ENCODE data around the gene SNX32.

The SNX32 gene

DNA sequence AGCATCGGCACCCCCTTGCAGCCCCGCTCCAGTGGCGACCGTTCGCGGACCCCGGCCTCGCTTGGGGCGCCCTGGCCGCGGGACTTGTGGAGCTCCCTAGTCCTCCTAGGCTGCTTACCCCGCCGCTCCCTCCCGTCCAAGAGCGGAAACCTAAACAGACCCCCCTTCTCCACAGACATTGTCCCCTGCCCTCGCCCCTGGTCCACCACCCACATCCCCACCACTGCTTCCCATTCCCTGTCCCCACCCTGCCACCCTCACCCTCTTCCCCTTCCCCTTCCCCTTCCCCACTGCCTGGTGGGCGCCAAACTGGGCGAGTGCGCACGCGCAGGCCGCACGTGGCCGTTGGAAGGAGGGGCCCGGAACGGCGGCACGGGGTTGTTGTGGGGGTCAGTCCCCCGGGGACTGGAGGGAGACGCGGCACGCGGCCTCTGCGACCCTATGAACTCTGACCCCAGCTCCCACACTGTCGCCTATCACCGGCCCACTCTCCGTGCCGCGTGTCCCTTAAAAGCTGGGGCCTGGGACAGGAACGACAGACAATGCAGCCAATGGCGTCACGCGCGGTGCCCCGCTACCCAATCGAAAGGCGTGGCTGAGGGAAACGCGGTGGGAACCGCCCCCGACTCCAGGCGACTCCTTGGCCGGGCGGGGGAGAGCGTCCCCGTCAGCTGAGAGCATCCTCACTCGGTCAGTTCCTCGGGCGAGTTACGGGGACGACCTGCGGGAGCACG is at the start of gene SNX32:
SNX32 (plus strand) TSS at position 667 of the 734 bp plus-strand sequence. CDS start 103 bp downstream, outside the sequence.
- DNase-seq, result peak; percentile 95 to 96 (median 95)

DNA sequence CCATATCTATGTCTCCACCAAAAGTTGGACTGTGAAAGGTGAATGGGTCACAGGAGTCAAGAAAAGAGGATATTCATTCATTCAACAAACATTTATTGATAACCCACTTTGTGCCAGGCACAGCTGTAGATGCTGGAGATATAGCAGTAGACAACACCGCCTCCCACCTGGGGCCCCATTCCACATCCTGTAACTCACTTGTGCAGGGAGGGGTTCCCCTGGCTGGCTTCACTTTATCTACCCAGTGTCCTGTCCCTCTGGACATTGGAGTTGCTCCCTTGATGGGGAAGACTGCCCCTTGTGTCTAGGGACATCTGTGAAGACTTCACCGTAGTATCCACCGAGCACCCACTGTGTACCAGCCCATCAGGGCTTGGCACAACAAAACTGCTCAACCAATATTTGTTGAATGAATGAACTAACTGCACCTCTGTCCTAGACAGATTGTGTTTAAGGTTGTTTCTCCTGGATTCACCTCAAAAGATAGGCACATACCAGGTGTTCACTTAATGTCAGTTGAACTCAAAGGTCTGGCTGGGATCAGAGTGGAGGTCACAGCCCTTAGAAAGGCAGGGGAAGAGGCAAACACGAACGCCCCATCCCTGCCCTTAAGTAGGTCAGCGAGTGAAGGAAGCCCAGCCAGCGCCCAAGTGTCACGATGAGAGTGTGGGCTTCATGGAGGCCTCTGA is 48.3 kb upstream of the SNX32 start:
- DNase-seq, result no peak

- DNase-seq, result no peak
These were observed 47.6 kb upstream of the SNX32 start for GRCh38 chr11:65786008-65786785.

- DNase-seq, result peak in 2 of 3 experiments; percentile 67 to 85
These were observed 46.8 kb upstream of the SNX32 start, which contains the start of gene OVOL1 for GRCh38 chr11:65786786-65787636. Gene OVOL1 (plus strand): TSS chr11:65787063. CDS start chr11:65787374, 311 bp downstream.

DNA sequence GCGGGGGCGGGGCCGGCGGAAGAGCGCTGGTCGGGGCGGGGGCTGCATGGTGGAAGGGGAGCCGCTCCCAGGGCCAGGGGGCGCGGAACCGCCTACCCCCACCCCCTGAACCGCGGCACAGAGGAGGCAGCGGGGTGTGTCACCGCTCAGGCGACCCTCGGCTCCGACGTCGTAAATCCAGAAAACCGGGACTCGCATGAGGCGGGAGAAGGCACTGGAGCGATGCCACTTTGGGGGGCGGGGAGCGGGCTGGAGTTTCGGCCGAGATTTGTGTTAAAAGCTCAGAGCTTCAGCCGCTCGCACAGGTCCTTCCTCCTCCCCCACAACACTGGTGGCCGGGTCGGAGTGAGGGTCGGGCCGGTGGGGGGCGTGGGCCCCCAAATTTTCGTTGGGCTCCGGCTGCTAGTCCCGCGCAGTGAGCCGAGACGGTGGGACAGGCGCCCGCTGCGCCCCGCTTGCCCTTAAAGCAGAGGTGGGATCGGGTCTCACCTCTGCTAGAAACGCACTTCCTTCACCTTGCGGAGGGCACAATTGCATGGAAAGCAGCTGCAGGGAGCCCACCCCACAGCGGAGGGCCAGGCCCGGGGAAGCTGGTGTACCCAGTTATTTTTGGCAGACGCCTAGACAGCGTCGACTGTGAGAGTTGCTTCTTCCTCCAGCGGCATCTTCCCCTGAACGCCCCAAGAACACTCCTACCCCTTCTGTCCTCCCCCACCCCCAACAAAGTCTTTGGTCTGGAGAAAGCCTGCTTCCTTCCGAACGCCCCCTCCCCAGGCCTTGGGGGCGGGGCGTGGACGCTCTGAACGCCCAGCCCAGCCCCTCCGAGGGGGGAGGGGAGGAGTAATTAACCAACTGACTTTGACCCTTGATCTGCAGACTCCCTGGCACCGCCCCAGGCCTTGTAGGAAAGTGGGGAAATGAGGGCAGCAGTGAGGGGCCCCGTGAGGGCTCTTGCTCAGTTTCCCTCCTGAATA is 45.8 kb upstream of the SNX32 start:
- DNase-seq, result peak in 2 of 3 experiments; percentile 25 to 48

DNA sequence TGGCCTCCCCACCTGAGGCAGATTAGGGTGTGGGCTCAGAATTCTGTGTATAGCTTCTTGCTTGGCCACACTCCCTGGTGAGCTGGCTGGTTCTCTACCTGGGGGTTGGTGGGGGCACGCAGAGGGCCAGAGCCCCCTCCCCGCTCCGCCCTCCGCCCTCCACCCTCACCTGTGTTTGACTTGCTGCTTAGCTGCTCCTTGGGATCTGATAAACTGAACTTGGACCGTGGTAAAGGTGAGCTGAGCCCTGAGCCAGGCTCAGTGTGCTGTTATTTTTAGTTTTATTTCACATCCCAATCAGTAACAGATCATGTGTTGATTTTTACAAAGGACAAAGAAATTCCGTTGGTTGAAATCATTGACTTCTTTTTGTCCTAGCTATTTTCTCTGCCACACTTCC is 44.9 kb upstream of the SNX32 start:
- DNase-seq, result no peak

DNA sequence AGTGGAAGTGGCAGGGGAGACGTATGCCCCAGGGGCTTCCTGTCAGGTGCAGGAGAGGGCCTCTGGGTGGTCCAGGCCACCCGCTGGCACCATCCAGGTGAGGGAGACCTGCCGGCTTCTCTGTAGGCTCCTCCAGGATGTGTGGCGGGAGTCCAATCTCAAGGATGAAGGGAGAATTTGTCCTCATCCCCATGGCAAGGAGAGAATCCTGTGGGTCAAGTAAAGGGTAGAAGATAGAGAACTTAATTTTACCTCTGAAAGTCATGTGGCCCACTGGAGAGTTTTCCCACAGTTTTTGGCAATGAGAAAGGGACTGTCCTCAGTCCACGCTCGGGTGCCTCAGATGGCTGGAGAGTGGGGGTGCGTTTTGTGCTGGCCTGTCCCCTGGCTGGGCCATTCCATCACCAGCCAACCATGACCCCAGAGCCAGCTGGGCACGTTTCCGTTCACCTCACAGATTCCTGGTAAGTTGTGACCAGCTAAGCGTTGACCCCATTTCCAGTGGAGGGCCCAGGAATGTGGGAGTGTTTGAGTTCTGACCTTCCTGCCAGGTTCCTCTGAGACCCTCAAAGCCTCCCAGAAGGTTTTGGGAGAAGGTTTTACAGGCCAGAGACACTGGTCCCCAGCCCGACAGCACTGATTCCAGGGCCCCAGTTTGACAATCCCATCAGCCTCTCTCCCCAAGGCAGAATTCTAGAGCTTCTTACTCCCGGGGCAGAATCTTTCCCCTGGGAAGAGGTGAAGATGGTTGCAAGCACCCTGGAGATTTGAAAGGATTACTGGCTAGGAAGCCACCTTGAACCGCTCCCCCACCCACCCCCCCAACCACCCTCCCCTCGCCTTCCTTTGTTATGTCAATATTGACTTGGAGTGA is 44.3 kb upstream of the SNX32 start:
- DNase-seq, result no peak

GRCh38 chr11:65790104-65790901 is 43.5 kb upstream of the SNX32 start:
- DNase-seq, result no peak

DNA sequence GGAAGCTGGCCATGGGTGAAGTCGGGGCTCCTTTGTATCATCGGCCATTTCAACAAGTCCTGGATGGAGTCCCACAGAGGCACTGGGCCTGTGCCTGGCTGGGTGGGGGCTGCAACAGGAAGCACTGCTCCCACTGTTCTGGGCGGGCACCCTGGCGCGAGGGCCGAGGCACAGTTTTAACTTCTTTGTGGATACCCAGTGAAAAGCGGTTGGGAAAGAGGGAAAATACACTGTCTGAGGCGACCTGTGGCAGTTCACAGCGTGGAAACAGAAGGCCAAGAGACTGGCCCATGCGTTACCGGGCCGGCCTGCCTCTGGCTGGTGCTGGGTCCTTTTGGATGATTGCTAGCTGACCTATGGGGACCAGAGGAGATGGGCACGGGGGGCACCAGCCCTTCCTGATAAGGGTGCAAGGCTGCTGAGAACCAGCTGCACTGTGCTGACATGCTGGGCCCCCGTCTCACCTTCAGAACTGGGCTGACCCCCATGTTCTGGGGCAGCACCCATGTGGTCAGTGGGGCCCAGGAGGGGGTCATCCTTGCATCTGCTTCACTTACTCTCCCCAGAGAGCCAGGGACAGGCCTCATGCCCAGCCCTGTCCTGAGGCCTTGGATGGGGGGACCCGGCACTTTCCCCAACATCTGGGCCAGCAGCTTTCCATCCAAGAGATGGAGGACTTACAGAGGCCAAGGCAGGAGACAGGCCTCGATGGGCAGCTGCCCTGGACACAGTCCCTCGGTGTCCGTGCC is 42.7 kb upstream of the SNX32 start:
- DNase-seq, result no peak

- peak in 2 of 3 experiments; percentile 73 to 87 for DNase-seq
These were observed 42.0 kb upstream of the SNX32 start for GRCh38 chr11:65791719-65792213.

DNA sequence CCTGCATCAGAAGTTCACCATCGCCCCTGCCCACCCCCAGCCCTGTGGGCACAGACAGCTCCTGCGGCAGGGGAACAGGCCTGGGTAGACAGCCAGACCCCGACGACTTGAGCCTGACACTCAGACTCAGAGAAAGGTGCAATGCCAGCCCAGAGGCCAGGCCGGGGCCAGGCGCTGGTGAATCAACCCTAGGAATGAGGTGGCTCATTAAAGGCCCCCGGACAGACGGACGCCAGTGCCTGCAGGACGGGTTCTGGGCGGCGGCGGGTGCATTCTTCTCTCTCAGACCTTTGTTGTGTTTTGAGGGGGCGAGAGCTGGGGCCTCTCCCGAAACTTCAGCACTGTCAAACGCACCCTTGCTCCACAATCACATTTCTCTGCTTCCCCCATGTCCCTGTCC is 41.3 kb upstream of the SNX32 start:
- DNase-seq, result no peak

DNA sequence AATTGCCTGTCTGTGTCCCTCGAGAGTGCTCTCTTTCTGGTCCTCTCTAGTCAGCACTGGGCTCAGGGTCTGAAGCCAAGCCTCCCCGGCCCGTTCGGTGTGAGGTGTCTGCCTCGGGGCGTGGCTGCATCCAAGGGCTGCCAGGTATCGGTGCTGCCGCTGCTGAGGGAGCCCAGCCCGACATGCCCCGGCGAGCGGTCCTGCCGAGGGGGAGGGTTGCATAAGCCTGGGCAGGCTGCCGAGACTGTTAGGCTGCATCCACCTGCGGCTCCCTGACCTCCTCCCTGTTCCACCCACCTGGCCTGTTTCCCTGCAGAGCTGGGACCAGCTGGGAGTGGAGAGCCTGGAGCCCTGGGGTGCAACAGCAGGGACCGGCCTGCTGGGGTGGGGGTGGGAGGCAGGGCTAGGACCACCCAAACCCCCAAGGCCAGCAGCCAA is 40.6 kb upstream of the SNX32 start:
- peak in 2 of 3 experiments; percentile 65 to 79 for DNase-seq

- DNase-seq, result peak in 2 of 3 experiments; percentile 65 to 75
These were observed 40.0 kb upstream of the SNX32 start for GRCh38 chr11:65793625-65794400.

- no peak for DNase-seq
These were observed 38.9 kb upstream of the SNX32 start for GRCh38 chr11:65794570-65795510.

GRCh38 chr11:65796726-65797601 is 36.8 kb upstream of the SNX32 start:
- DNase-seq, result no peak
